Panc1 (cell line): ENCODE measurements around the gene HIGD2A. TPM values are rescaled to one million over a fixed set of nuclear protein-coding genes. Genes with fewer than 3 reads are reported as not detected.
A peak's percentile ranks its signal among the peaks of the same experiment; 100 is the strongest.

Source experiments
- ATAC-seq: fragments of 200-7000 bp; cut with Tn5 transposase; 2 replicates; pipeline ENCODE4 v1.9.1; 2020; ENCODE audit warnings: mild to moderate bottlenecking, moderate library complexity
- BruUV-seq: library from RNA; stranded (reverse); fragments of 400-500 nt; replicated peaks from 2 replicates; lab custom pipeline; 2021; lab: Mats Ljungman, UMichigan
- CTCF ChIA-PET: fragments of 300-600 bp; sonication (Branson Sonifier 250); formaldehyde crosslinking; loops from one replicate; lab custom pipeline; 2022; ENCODE audit warnings: antibody characterized with exemption; lab: Charles Lee
- POLR2A ChIA-PET: fragments of 300-600 bp; sonication (Branson Sonifier 250); formaldehyde crosslinking; loops from one replicate; lab custom pipeline; 2022; ENCODE audit warnings: antibody characterized with exemption; lab: Charles Lee
- DNase-seq: peaks from one replicate; pipeline ENCODE4 v3.0.0-alpha.2; 2010; ENCODE audit warnings: low read depth, low spot score
- H3K27ac ChIP-seq: 2 replicates; pipeline ENCODE4 v1.5.1; 2011; ENCODE audit warnings: mild to moderate bottlenecking, low read length, inconsistent platforms
- H3K27me3 ChIP-seq: fragments of 200-500 bp; sonication (Bioruptor generic); 2 replicates; pipeline ENCODE4 v1.6.0; 2014; ENCODE audit warnings: low read length, inconsistent platforms; ENCODE audit not compliant: control insufficient read depth, insufficient read depth
- H3K36me3 ChIP-seq: fragments of 200-500 bp; sonication (Bioruptor generic); 2 replicates; pipeline ENCODE4 v1.5.1; 2014; ENCODE audit warnings: inconsistent platforms, mild to moderate bottlenecking, low read length, moderate library complexity; ENCODE audit not compliant: control insufficient read depth, insufficient read depth
- H3K4me1 ChIP-seq: 2 replicates; pipeline ENCODE4 v1.5.1; 2011; ENCODE audit warnings: inconsistent platforms, mild to moderate bottlenecking, low read length, moderate library complexity; ENCODE audit not compliant: control insufficient read depth, insufficient read depth
- H3K4me3 ChIP-seq, 2 experiments: 2 replicates each; pipeline ENCODE4 v1.5.1; 2011 to 2012; ENCODE audit warnings: low read depth in 2 of 2, low read length in 2 of 2, mild to moderate bottlenecking in 2 of 2, inconsistent platforms in 1 of 2, moderate library complexity in 1 of 2
- H3K9me3 ChIP-seq: fragments of 200-500 bp; sonication (Bioruptor generic); 2 replicates; pipeline ENCODE4 v1.5.1; 2014; ENCODE audit warnings: low read depth, mild to moderate bottlenecking, inconsistent platforms, low read length, moderate library complexity; ENCODE audit not compliant: control insufficient read depth, insufficient read depth
- POLR2AphosphoS5 ChIP-seq: IDR thresholded peaks from 2 replicates; pipeline ENCODE4 v1.6.1; 2012; ENCODE audit warnings: mild to moderate bottlenecking, low read depth, low read length, moderate library complexity
- SIN3A ChIP-seq: IDR thresholded peaks from 2 replicates; pipeline ENCODE4 v1.6.1; 2012; ENCODE audit warnings: low read depth, mild to moderate bottlenecking, low read length, moderate library complexity, borderline replicate concordance; ENCODE audit not compliant: insufficient read depth
- TCF7L2 ChIP-seq: IDR thresholded peaks from 2 replicates; pipeline ENCODE4 v1.6.1; 2011; ENCODE audit warnings: mild to moderate bottlenecking, low read depth, low read length, inconsistent platforms
- in situ Hi-C: cut with HindIII; loops from 2 replicates; pipeline ENCODE4 v1.10.0; 2016; ENCODE audit warnings: low sequenced_read_pairs, low pct_unique_long_range_greater_than_20kb
- intact Hi-C: fragments of 100-400 bp; cut with micrococcal nuclease; formaldehyde crosslinking; loops from one replicate; pipeline ENCODE4 v1.10.0; 2022; ENCODE audit not compliant: unreplicated experiment
- total RNA-seq: library from RNA; stranded (reverse); gene quantifications from one replicate; pipeline ENCODE4 v1.2.1, GENCODE V29; 2021; ENCODE audit not compliant: unreplicated experiment
- TF ChIP-seq, protein P1 (sequence below): fragments of 450-650 bp; IDR thresholded peaks from 2 replicates; pipeline ENCODE4 v1.5.1; 2017; ENCODE audit warnings: mild to moderate bottlenecking
- TF ChIP-seq, protein P2 (sequence below), 2 experiments: IDR thresholded peaks; 2 replicates each; pipeline ENCODE4 v1.6.1; 2011 to 2012; ENCODE audit warnings: low read depth in 2 of 2, control low read depth in 1 of 2, low read length in 1 of 2, mild to moderate bottlenecking in 1 of 2, moderate library complexity in 1 of 2; ENCODE audit not compliant: insufficient read depth in 1 of 2

The HIGD2A gene
- total RNA-seq, 1 experiment from 2014 or later = 162 TPM

DNA sequence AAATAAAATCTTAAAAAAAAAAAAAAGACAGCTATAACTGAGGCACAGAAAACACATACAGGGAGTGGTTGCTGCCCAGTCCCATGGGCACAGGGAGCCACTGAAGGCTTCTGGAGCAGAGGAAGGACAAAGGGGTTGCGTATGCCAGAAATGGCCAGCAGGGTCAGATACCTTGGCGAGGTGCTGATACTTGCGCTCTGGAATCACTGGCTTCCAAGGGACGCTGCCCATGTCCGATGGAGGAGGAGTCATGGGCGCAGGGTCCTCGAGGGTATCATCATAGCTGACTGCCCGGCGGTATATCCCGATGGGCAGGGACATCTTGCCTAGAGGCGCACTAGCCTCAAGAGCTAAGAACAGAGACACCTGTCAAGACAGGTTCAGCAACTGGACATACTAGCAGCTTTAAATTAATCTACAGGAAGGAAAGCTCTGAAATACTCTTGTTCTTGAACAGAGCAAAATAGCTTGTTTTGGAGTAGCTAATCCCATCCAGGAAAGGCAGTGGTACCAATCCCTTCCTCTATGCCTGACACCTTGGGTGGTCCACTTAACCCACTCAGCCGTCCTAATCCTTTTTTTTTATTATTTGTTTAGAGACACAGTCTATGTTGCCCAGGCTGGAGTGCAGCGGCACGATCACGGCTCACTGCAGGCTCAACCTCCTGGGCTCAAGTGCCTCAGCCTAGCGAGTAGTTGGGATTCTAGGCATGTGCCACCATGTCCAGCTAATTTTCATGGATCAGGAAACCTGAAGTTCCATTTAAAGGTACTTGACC, 33.0 kb upstream of the HIGD2A start:
- H3K4me1 ChIP-seq = peaks cover 7% of the 10 kb centered on the region
- DNase-seq (no peak), ATAC-seq (peak; percentile 73; the same call in 1 of the 2 replicates)
- H3K9me3 ChIP-seq = no peaks in the 10 kb centered on the region
- intact Hi-C loops (no loop called here), in situ Hi-C loops (no loop called here)
- H3K4me3 ChIP-seq = no peak overlapping the region
- peaks cover 22% of the 10 kb centered on the region for H3K36me3 ChIP-seq
- no peak for TF ChIP-seq POLR2AphosphoS5
- no peak for TF ChIP-seq TCF7L2
- TF ChIP-seq, protein P1, sequence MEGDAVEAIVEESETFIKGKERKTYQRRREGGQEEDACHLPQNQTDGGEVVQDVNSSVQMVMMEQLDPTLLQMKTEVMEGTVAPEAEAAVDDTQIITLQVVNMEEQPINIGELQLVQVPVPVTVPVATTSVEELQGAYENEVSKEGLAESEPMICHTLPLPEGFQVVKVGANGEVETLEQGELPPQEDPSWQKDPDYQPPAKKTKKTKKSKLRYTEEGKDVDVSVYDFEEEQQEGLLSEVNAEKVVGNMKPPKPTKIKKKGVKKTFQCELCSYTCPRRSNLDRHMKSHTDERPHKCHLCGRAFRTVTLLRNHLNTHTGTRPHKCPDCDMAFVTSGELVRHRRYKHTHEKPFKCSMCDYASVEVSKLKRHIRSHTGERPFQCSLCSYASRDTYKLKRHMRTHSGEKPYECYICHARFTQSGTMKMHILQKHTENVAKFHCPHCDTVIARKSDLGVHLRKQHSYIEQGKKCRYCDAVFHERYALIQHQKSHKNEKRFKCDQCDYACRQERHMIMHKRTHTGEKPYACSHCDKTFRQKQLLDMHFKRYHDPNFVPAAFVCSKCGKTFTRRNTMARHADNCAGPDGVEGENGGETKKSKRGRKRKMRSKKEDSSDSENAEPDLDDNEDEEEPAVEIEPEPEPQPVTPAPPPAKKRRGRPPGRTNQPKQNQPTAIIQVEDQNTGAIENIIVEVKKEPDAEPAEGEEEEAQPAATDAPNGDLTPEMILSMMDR = no peak
- no peak for TF ChIP-seq SIN3A
- TF ChIP-seq, protein P2, sequence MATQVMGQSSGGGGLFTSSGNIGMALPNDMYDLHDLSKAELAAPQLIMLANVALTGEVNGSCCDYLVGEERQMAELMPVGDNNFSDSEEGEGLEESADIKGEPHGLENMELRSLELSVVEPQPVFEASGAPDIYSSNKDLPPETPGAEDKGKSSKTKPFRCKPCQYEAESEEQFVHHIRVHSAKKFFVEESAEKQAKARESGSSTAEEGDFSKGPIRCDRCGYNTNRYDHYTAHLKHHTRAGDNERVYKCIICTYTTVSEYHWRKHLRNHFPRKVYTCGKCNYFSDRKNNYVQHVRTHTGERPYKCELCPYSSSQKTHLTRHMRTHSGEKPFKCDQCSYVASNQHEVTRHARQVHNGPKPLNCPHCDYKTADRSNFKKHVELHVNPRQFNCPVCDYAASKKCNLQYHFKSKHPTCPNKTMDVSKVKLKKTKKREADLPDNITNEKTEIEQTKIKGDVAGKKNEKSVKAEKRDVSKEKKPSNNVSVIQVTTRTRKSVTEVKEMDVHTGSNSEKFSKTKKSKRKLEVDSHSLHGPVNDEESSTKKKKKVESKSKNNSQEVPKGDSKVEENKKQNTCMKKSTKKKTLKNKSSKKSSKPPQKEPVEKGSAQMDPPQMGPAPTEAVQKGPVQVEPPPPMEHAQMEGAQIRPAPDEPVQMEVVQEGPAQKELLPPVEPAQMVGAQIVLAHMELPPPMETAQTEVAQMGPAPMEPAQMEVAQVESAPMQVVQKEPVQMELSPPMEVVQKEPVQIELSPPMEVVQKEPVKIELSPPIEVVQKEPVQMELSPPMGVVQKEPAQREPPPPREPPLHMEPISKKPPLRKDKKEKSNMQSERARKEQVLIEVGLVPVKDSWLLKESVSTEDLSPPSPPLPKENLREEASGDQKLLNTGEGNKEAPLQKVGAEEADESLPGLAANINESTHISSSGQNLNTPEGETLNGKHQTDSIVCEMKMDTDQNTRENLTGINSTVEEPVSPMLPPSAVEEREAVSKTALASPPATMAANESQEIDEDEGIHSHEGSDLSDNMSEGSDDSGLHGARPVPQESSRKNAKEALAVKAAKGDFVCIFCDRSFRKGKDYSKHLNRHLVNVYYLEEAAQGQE (IDR thresholded peaks at IDR 0.05; ENCODE audit: insufficient read depth in 1 of 2, low read depth in 2 of 2, low read length in 1 of 2) = no peak
- POLR2A ChIA-PET = interaction anchor here (0.6 kb wide), 1 partner anchor 1749 kb away, joined by 3 read pairs; no protein-coding TSS in a partner anchor
- no peak overlapping the region for H3K27ac ChIP-seq
- CTCF ChIA-PET = interaction anchor here (0.7 kb wide), 1 partner anchor 13 kb away, joined by 3 read pairs; no protein-coding TSS in a partner anchor
- no peaks in the 10 kb centered on the region for H3K27me3 ChIP-seq
- no TSS peak for BruUV-seq

DNA sequence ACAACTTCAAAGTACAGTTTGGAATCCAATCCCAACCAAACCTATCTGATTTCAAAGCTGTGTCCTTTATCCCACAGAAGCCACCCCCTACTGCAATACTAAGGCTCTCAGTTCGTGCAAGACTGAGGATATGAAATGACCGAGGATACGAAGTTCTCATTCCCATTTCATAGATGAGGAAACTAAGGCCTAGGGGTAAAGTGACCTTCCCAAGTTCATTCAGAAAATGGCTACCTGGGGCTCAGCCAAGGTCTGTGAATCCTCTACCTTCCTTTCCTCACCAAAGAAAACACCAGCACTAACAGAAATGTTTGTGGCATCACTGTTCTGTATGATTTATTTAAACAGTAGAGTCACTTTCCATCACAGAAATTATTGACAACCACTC, 32.4 kb upstream of the HIGD2A start:
- POLR2A ChIA-PET = no interaction called here
- H3K36me3 ChIP-seq = peaks cover 22% of the 10 kb centered on the region

More for the DNA sequence above, 32.4 kb upstream of the HIGD2A start:
- no peak for TF ChIP-seq POLR2AphosphoS5
- TF ChIP-seq SIN3A = no peak
- TF ChIP-seq, protein P2 (IDR thresholded peaks at IDR 0.05; ENCODE audit: insufficient read depth in 1 of 2, low read depth in 2 of 2, low read length in 1 of 2) = no peak
- no peak for TF ChIP-seq TCF7L2
- TF ChIP-seq, protein P1 = no peak
- intact Hi-C loops (no loop called here), in situ Hi-C loops (no loop called here)
- DNase-seq = no peak
- no TSS peak for BruUV-seq
- CTCF ChIA-PET = no interaction called here
- no peak overlapping the region for H3K27ac ChIP-seq
- no peaks in the 10 kb centered on the region for H3K9me3 ChIP-seq
- no peak for ATAC-seq
- no peak overlapping the region for H3K4me3 ChIP-seq
- H3K4me1 ChIP-seq = peaks cover 7% of the 10 kb centered on the region
- H3K27me3 ChIP-seq = no peaks in the 10 kb centered on the region
